ENCODE data around the gene ANKRD29. TPM values are rescaled to one million over a fixed set of nuclear protein-coding genes. Genes with fewer than 3 reads are reported as not detected.

Gene ANKRD29
- total and polyA plus RNA-seq, 4 donors = 8.7 to 29.6 (median 28.1) TPM

DNA sequence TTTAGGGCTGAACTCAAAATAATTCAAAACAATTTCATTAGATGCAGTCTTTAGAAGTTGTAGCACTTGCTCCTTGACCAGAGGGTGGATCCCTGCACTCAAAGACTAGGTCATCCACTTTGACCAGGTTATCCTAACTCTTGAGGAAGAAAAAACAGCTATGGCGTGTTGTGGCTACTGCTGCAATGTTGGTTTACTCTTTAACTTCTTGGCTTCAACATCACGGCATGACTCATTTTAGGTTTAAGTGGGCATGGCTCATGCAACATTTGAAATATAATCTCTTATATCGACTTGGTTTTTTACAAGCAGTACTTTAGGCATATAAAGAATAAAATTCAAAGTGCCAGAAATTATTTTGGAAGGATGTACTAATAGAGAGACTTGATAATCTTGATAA, 35.4 kb downstream of the ANKRD29 start:
- no peaks in the 10 kb centered on the region for H3K9me3 ChIP-seq (ENCODE audit: control insufficient read depth, insufficient read depth, low read length)
- no peak overlapping the region for H3K4me3 ChIP-seq (ENCODE audit: low read depth, low read length)
- H3K27me3 ChIP-seq (ENCODE audit: control insufficient read depth, insufficient read depth, low read length) = no peaks in the 10 kb centered on the region
- H3K36me3 ChIP-seq (ENCODE audit: control insufficient read depth, insufficient read depth, low read length) = no peaks in the 10 kb centered on the region
- H3K27ac ChIP-seq (ENCODE audit: low read depth, low read length) = no peak overlapping the region
- DNase-seq (ENCODE audit: low read depth in 4 of 6, low spot score in 6 of 6) = no peak
- WGBS (ENCODE audit: insufficient coverage) = no CpG with 5 or more reads among the region's 3 CpGs
- H3K4me1 ChIP-seq (ENCODE audit: control insufficient read depth, insufficient read depth, low read length) = no peaks in the 10 kb centered on the region

DNA sequence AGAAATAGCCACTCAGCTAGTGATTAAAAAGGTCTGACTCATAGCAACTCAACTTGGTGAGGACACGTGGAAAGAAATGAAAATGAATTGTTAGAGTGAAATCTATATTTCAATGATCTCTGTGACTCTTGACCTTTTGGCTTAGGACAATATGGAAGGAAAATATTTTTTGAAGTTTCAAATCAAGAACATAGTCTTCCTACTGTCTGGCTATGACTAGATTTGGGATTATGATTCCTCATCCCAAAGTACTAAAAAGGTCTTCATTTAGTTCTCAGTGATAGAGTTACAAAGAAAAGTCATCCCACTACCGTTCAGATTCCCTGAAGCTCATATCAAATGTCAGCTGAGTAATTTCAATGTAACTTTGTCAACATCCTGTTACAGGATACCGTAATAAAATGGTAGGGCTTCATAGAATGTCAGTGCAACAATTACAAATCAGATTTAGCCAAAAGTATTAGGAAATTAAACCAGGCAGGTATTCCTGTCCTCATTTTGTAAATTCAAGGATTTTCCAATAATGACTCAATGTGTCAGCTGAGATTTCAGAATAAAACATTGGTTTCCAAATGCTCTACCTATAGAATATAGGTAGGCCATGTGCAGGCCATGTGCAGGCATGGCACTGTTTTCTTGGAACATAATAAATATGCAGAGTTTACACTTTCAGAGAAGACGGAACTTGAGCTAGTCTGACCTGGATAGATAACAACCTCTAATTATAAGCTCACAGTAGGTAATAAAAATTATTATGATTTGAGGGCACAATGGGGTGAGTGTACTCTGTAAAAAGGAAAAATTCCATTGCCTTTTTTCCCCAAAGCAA, 36.0 kb downstream of the ANKRD29 start:
- DNase-seq (ENCODE audit: low read depth in 4 of 6, low spot score in 6 of 6) = no peak
- H3K4me1 ChIP-seq (ENCODE audit: control insufficient read depth, insufficient read depth, low read length) = no peaks in the 10 kb centered on the region
- no peak overlapping the region for H3K4me3 ChIP-seq (ENCODE audit: low read depth, low read length)
- WGBS (ENCODE audit: insufficient coverage) = 100% methylated on average over 1 of the region's 4 CpGs
- no peak overlapping the region for H3K27ac ChIP-seq (ENCODE audit: low read depth, low read length)
- no peaks in the 10 kb centered on the region for H3K36me3 ChIP-seq (ENCODE audit: control insufficient read depth, insufficient read depth, low read length)
- H3K9me3 ChIP-seq (ENCODE audit: control insufficient read depth, insufficient read depth, low read length) = no peaks in the 10 kb centered on the region
- no peaks in the 10 kb centered on the region for H3K27me3 ChIP-seq (ENCODE audit: control insufficient read depth, insufficient read depth, low read length)

DNA sequence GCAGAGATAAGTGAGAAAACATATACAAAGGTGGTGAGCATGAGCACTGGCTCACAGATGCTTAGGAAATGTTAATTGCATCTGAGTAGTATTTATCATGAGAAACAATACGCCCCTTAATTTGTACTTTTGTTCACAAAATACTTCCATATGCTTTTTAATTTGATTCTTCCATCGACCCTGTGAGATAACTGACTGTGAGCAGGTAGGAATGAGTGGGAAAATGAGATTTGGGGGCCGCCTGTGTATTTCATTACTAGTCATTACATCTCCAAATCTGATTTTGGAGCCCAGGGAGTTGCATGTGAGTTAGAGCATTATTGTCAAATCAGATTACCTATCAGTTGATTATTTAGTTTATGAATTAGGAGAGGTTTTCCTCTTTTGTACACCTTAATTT, 39.7 kb downstream of the ANKRD29 start:
- H3K4me1 ChIP-seq (ENCODE audit: control insufficient read depth, insufficient read depth, low read length) = peaks cover 11% of the 10 kb centered on the region
- no peaks in the 10 kb centered on the region for H3K9me3 ChIP-seq (ENCODE audit: control insufficient read depth, insufficient read depth, low read length)
- H3K36me3 ChIP-seq (ENCODE audit: control insufficient read depth, insufficient read depth, low read length) = no peaks in the 10 kb centered on the region
- H3K27me3 ChIP-seq (ENCODE audit: control insufficient read depth, insufficient read depth, low read length) = peaks cover 19% of the 10 kb centered on the region
- no peak overlapping the region for H3K4me3 ChIP-seq (ENCODE audit: low read depth, low read length)
- DNase-seq (ENCODE audit: low read depth in 4 of 6, low spot score in 6 of 6) = no peak
- no peak overlapping the region for H3K27ac ChIP-seq (ENCODE audit: low read depth, low read length)
- no CpG with 5 or more reads among the region's 3 CpGs for WGBS (ENCODE audit: insufficient coverage)

DNA sequence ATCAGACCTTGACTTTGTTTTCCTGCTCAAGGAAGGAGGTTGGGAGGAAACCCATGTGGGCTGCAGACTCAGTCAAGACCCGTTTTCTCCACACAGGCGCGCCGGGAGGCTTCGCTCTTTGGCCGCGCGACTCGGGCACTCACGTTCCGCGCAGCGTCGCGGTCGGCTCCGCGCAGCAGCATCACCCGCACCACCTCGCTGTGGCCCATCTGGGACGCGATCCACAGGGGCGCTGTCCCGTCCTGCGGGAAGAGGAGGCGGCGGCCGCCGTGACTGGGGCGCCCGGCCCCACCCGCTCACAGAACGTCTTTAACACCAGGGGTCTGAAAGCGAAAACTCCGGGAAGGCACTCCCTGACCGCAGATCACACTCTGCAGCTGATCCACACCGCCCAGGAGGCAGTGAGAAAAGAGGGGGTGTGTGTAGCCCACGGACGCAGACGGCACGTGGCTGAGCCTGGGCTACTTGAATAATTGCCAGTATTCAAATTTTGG, 43.3 kb downstream of the ANKRD29 start:
- H3K27me3 ChIP-seq (ENCODE audit: control insufficient read depth, insufficient read depth, low read length) = peaks cover 19% of the 10 kb centered on the region
- no peak overlapping the region for H3K27ac ChIP-seq (ENCODE audit: low read depth, low read length)
- no peaks in the 10 kb centered on the region for H3K9me3 ChIP-seq (ENCODE audit: control insufficient read depth, insufficient read depth, low read length)
- no peaks in the 10 kb centered on the region for H3K36me3 ChIP-seq (ENCODE audit: control insufficient read depth, insufficient read depth, low read length)
- H3K4me3 ChIP-seq (ENCODE audit: low read depth, low read length) = peak overlapping the region; percentile 32
- peak in 2 of 6 donors; percentile 62 to 70 for DNase-seq (ENCODE audit: low read depth in 4 of 6, low spot score in 6 of 6)
- WGBS (ENCODE audit: insufficient coverage) = under 1% methylated on average over 40 of the region's 41 CpGs
- H3K4me1 ChIP-seq (ENCODE audit: control insufficient read depth, insufficient read depth, low read length) = peaks cover 11% of the 10 kb centered on the region

DNA sequence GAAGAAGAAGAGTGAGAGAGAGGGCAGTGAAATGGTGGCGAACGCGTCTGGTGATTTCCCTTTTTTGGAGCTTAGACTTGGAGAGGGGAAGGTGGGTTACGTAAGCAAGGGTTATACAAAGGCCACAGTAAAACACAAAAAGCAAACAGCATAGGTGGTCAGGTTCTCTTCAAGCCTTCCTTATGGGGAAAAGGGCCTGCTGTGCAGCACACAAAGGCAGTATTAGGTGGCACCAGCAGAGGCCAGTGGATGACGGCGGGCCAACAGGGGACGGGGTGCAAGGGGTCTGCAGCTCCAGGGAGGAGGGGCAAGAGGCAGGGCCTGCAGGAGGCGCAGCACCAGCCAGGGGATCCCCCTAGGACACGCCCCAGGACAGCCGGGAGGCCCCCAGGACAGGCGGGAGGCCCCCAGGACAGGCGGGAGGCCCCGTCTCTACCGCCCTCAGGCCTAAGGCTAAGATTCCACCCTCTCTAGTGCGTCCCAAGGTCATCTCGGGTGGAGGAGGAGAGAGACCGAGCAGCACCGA, 43.8 kb downstream of the ANKRD29 start:
- no peaks in the 10 kb centered on the region for H3K9me3 ChIP-seq (ENCODE audit: control insufficient read depth, insufficient read depth, low read length)
- WGBS (ENCODE audit: insufficient coverage) = 28% methylated on average over 12 of the region's 18 CpGs
- H3K27me3 ChIP-seq (ENCODE audit: control insufficient read depth, insufficient read depth, low read length) = peaks cover 19% of the 10 kb centered on the region
- no peak overlapping the region for H3K27ac ChIP-seq (ENCODE audit: low read depth, low read length)
- peaks cover 11% of the 10 kb centered on the region for H3K4me1 ChIP-seq (ENCODE audit: control insufficient read depth, insufficient read depth, low read length)
- peak overlapping the region; percentile 32 for H3K4me3 ChIP-seq (ENCODE audit: low read depth, low read length)
- peak in 2 of 6 donors; percentile 48 to 49 for DNase-seq (ENCODE audit: low read depth in 4 of 6, low spot score in 6 of 6)
- H3K36me3 ChIP-seq (ENCODE audit: control insufficient read depth, insufficient read depth, low read length) = no peaks in the 10 kb centered on the region

DNA sequence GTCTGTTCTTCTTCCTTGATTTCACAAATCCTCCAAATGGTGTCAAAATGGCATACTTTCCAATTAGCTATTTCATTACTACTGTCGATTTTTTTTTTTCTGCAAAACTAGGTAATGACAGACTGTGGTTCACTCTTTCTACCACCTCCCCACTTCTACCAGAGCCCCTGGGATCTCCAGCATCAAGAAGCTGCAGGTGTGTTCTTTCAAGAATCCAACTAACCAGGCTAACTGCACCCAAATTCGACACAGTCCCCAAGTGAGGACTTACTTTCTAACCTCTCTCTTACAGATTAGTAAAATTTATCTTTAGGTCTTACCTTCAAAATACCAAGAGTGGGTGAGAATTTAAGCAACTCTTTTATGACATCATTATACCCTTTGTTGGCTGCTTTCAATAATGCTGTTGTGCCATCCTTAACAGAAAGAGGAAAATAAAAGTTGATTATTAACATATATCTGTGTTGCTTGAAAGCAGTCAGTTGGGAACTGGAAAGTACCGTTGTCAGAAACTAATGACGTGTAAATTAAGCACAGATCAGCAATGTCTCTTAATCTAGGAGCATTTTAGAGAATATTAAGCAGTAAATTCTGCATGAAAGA, 45.2 kb downstream of the ANKRD29 start:
- H3K27me3 ChIP-seq (ENCODE audit: control insufficient read depth, insufficient read depth, low read length) = peaks cover 19% of the 10 kb centered on the region
- DNase-seq (ENCODE audit: low read depth in 4 of 6, low spot score in 6 of 6) = peak in 1 of 6 donors; percentile 51
- H3K36me3 ChIP-seq (ENCODE audit: control insufficient read depth, insufficient read depth, low read length) = no peaks in the 10 kb centered on the region
- H3K9me3 ChIP-seq (ENCODE audit: control insufficient read depth, insufficient read depth, low read length) = no peaks in the 10 kb centered on the region
- no peak overlapping the region for H3K27ac ChIP-seq (ENCODE audit: low read depth, low read length)
- 67% methylated on average over 1 of the region's 4 CpGs for WGBS (ENCODE audit: insufficient coverage)
- peaks cover 11% of the 10 kb centered on the region for H3K4me1 ChIP-seq (ENCODE audit: control insufficient read depth, insufficient read depth, low read length)
- no peak overlapping the region for H3K4me3 ChIP-seq (ENCODE audit: low read depth, low read length)

DNA sequence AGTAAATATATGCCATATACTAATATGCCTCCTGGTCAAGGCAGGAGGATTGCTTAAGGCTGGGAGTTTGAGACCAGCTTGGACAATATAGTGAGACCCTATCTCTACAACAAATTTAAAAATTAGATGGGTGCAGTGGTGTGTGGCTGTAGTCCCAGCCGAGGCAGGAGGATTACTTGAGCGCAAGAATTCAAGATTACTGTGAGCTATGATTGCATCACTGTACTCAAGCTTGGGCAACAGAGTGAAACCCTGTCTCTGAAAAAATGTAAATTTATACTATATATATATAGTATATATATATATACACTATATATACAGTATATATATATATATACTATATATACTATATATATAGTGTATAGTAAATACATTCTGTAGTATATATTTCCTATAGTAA, 46.5 kb downstream of the ANKRD29 start:
- DNase-seq (ENCODE audit: low read depth in 4 of 6, low spot score in 6 of 6) = no peak
- Histone ChIP-seq H3K27me3 (ENCODE audit: control insufficient read depth, insufficient read depth, low read length) (peaks cover 19% of the 10 kb centered on the region), H3K27ac (ENCODE audit: low read depth, low read length) (no peak overlapping the region), H3K36me3 (ENCODE audit: control insufficient read depth, insufficient read depth, low read length) (no peaks in the 10 kb centered on the region), H3K4me1 (ENCODE audit: control insufficient read depth, insufficient read depth, low read length) (peaks cover 11% of the 10 kb centered on the region), H3K9me3 (ENCODE audit: control insufficient read depth, insufficient read depth, low read length) (no peaks in the 10 kb centered on the region), H3K4me3 (ENCODE audit: low read depth, low read length) (no peak overlapping the region)
- WGBS (ENCODE audit: insufficient coverage) = no CpG with 5 or more reads among the region's 2 CpGs

DNA sequence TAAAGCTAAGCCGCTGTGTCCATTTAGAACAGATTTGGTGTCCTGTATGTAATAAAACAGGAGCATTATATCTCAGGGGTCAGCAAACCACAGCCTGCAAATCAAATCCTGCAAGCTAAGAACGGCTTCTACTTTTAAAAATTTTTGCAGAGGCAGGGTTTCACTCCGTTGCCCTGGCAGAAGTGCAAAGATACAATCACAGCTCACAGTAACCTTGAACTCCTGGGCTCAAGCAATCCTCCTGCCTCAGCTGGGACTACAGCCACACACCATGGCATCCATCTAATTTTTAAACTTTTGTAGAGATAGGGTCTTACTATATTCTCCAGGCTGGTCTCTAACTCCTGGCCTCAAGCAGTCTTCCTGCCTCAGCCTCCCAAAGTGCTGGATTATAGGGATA, 47.8 kb downstream of the ANKRD29 start:
- 88% methylated on average over 3 of the region's 3 CpGs for WGBS (ENCODE audit: insufficient coverage)
- H3K4me3 ChIP-seq (ENCODE audit: low read depth, low read length) = no peak overlapping the region
- no peak overlapping the region for H3K27ac ChIP-seq (ENCODE audit: low read depth, low read length)

DNA sequence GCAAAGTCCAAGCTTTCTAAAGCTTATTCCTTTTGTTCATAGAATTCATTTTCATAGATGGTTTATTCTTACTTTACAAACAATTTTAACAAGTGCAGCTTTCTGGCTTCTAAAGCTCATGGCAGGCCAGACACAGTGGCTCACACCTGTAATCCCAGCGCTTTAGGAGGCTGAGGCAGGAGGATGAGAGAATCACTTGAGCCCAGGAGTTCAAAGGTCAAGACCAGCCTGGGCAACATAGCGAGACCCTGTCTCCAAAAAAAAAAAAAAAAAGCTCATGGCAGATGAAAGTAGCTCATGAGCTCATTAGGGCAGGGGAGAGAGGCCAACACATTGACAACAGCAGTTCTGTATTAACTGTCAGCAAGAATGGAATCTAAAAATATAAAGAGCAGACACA, 48.3 kb downstream of the ANKRD29 start:
- Histone ChIP-seq H3K27ac (ENCODE audit: low read depth, low read length) (no peak overlapping the region), H3K4me1 (ENCODE audit: control insufficient read depth, insufficient read depth, low read length) (peaks cover 7% of the 10 kb centered on the region)

More for the DNA sequence above, 47.8 kb downstream of the ANKRD29 start:
- Histone ChIP-seq H3K27me3 (ENCODE audit: control insufficient read depth, insufficient read depth, low read length) (peaks cover 5% of the 10 kb centered on the region), H3K9me3 (ENCODE audit: control insufficient read depth, insufficient read depth, low read length) (no peaks in the 10 kb centered on the region), H3K4me1 (ENCODE audit: control insufficient read depth, insufficient read depth, low read length) (peaks cover 11% of the 10 kb centered on the region), H3K36me3 (ENCODE audit: control insufficient read depth, insufficient read depth, low read length) (no peaks in the 10 kb centered on the region)
- DNase-seq (ENCODE audit: low read depth in 4 of 6, low spot score in 6 of 6) = no peak

More for the DNA sequence above, 48.3 kb downstream of the ANKRD29 start:
- WGBS (ENCODE audit: insufficient coverage) = 87% methylated on average over 2 of the region's 2 CpGs
- no peak for DNase-seq (ENCODE audit: low read depth in 4 of 6, low spot score in 6 of 6)
- Histone ChIP-seq H3K36me3 (ENCODE audit: control insufficient read depth, insufficient read depth, low read length) (no peaks in the 10 kb centered on the region), H3K9me3 (ENCODE audit: control insufficient read depth, insufficient read depth, low read length) (no peaks in the 10 kb centered on the region), H3K27me3 (ENCODE audit: control insufficient read depth, insufficient read depth, low read length) (peaks cover under 1% of the 10 kb centered on the region), H3K4me3 (ENCODE audit: low read depth, low read length) (no peak overlapping the region)
